Ishikawa (cell line): ENCODE measurements around the gene CACFD1.

Experiments used
- CEBPB ChIP-seq: IDR thresholded peaks from 2 replicates; pipeline ENCODE4 v1.6.1; 2012
- CREB1 ChIP-seq: IDR thresholded peaks from 2 replicates; pipeline ENCODE4 v1.6.1; 2012; ENCODE audit warnings: low read depth
- EGR1 ChIP-seq: IDR thresholded peaks from 2 replicates; pipeline ENCODE4 v1.6.1; 2012
- EP300 ChIP-seq: IDR thresholded peaks from 2 replicates; pipeline ENCODE4 v1.6.1; 2012; ENCODE audit warnings: borderline replicate concordance
- FOXM1 ChIP-seq: IDR thresholded peaks from 2 replicates; pipeline ENCODE4 v1.6.1; 2012; ENCODE audit warnings: low read depth, borderline replicate concordance
- MAX ChIP-seq: IDR thresholded peaks from 2 replicates; pipeline ENCODE4 v1.6.1; 2012
- NFIC ChIP-seq: IDR thresholded peaks from 2 replicates; pipeline ENCODE4 v1.6.1; 2012
- RAD21 ChIP-seq: IDR thresholded peaks from 2 replicates; pipeline ENCODE4 v1.6.1; 2012; ENCODE audit warnings: low read depth
- REST ChIP-seq: IDR thresholded peaks from 2 replicates; pipeline ENCODE4 v1.6.1; 2012; ENCODE audit warnings: low read depth, mild to moderate bottlenecking
- TAF1 ChIP-seq: IDR thresholded peaks from 2 replicates; pipeline ENCODE4 v1.6.1; 2012; ENCODE audit warnings: low read depth, mild to moderate bottlenecking
- TCF12 ChIP-seq: IDR thresholded peaks from 2 replicates; pipeline ENCODE4 v1.6.1; 2012; ENCODE audit warnings: low read depth
- TEAD4 ChIP-seq: IDR thresholded peaks from 2 replicates; pipeline ENCODE4 v1.6.1; 2012
- USF1 ChIP-seq: IDR thresholded peaks from 2 replicates; pipeline ENCODE4 v1.6.1; 2012
- YY1 ChIP-seq: IDR thresholded peaks from 2 replicates; pipeline ENCODE4 v1.6.1; 2012; ENCODE audit warnings: low read depth
- ZBTB7A ChIP-seq: IDR thresholded peaks from 2 replicates; pipeline ENCODE4 v1.6.1; 2012; ENCODE audit warnings: low read depth

The CACFD1 gene

GRCh38 chr9:133461975-133462374 lies 2.2 kb downstream of the CACFD1 start:
- TF ChIP-seq RAD21 (no peak), FOXM1 (no peak), YY1 (no peak), TEAD4 (no peak), EP300 (no peak), TCF12 (no peak), ZBTB7A (no peak), TAF1 (no peak), MAX (no peak), NFIC (no peak), CREB1 (no peak)

GRCh38 chr9:133463234-133463863 lies 3.6 kb downstream of the CACFD1 start:
- TF ChIP-seq YY1 (no peak), TCF12 (no peak), EGR1 (no peak)

GRCh38 chr9:133463864-133464615 lies 4.3 kb downstream of the CACFD1 start:
- TF ChIP-seq REST = no peak
- TF ChIP-seq YY1 = no peak
- no peak for TF ChIP-seq CEBPB
- TF ChIP-seq MAX = no peak

- TF ChIP-seq YY1 (no peak), EP300 (no peak), TAF1 (no peak), TEAD4 (no peak), CREB1 (no peak), CEBPB (no peak), TCF12 (no peak), REST (no peak), EGR1 (no peak), MAX (no peak)
Measured at GRCh38 chr9:133464638-133465037, 4.9 kb downstream of the CACFD1 start.

GRCh38 chr9:133465984-133466383 lies 6.2 kb downstream of the CACFD1 start:
- no peak for TF ChIP-seq TAF1
- no peak for TF ChIP-seq CEBPB
- TF ChIP-seq FOXM1 = no peak
- TF ChIP-seq YY1 = no peak
- TF ChIP-seq TEAD4 = no peak
- no peak for TF ChIP-seq ZBTB7A
- TF ChIP-seq TCF12 = no peak
- TF ChIP-seq RAD21 = no peak
- no peak for TF ChIP-seq MAX
- TF ChIP-seq USF1 = no peak
- TF ChIP-seq REST = no peak
- no peak for TF ChIP-seq EGR1
